Fibroblast of upper back skin (primary cell): ENCODE data around the gene CETN2.
"Not testable (repeated sequence)": the region's sequence is repeated elsewhere in the genome, so short reads cannot be mapped to it uniquely, and the experiment has no call there.

Source experiments
- DNase-seq: peaks from one replicate; pipeline ENCODE4 v3.0.0-alpha.2; 2013

The CETN2 gene

DNA sequence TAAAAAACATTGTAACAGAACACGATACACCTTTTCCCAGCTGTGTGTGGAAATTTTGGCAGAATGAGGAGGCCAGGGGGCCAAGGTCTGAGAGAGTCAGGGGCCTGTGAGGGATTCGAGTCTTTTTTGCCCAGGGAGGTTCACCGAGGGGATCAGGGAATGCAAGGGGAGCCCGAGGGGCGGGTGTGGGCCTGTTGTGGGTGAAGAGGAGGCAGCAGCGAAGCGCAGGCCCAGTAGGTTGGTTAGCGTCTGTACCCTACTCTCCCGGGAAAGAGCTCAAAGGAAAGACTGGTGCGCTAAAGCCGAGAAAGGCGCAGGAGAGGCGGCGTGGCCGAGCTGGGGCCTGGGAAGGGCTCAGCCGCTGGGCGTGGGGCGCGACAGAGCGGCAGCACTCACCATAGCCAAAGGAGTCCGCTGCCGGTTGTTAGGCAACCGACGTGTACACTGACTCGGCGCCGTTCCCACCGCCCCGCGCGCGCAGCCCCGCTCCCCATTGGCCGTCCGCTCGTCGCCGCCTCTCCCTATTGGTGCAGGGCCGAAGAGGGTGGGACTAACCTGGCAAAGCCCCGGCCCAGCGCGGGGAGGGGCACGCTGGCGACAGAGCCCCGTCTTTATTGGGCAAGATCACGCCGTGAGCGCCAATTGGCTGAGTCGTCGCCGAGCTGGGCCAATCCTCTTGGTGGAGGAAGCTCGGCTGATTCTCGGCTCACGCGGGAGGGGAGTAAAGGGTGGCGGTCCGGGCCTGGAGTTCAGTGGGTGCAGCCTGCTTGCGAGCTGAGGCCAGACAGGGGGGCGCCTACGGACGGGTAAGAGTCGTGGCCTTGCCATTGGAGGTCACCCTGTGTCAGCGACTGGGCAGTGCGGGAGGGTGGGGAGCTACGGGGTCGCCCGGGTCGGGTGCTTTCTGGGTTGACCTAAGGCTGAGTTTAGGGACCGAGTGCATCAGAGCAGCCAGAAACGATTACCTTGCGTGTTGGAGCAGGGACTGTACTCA is at the start of gene CETN2, which contains the start of gene NSDHL:
CETN2 (minus strand) TSS at position 446 of the 994 bp plus-strand sequence; CDS start at position 399, 47 bp downstream.
NSDHL (plus strand) TSS at position 752 of the 994 bp plus-strand sequence. CDS start 15,262 bp downstream, outside the sequence.
- peak; percentile 94 for DNase-seq

DNA sequence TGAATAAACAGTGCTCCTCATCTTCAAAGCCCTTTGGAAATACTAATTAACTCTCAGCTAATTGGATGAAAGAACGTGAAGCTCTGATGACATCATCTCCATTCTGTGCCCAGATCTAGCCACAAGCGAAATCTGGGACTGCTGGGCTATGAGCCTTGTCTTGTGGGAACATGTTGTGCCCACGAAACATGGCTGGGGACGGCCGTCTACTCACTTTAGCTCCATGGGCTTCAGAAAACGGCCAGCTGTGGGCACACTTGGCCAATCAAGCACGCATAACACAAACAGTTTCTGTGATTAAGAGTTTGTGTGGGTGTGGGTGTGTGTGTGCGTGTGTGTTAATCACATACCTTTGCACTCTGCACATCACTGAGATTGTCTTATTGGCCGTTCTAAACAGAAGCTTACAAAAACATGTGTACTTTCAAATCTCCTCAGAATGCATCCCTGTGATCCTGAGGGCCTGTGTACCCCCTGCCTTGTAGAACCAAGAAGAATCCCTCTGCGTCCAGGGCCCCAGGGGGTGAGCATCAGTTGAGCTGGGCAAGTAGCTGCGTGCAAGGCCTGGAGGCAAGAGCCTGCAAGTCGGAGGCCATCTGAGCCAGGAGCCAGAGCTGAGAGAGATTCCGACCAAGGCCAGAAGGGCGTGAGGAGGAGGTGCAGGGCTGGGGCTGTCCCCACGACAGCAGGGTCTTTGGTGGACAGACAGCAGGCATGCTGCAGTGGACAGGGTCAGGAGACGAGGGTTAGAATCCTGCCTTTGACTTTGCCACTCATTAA is 48.6 kb upstream of the CETN2 start:
- no peak for DNase-seq

DNA sequence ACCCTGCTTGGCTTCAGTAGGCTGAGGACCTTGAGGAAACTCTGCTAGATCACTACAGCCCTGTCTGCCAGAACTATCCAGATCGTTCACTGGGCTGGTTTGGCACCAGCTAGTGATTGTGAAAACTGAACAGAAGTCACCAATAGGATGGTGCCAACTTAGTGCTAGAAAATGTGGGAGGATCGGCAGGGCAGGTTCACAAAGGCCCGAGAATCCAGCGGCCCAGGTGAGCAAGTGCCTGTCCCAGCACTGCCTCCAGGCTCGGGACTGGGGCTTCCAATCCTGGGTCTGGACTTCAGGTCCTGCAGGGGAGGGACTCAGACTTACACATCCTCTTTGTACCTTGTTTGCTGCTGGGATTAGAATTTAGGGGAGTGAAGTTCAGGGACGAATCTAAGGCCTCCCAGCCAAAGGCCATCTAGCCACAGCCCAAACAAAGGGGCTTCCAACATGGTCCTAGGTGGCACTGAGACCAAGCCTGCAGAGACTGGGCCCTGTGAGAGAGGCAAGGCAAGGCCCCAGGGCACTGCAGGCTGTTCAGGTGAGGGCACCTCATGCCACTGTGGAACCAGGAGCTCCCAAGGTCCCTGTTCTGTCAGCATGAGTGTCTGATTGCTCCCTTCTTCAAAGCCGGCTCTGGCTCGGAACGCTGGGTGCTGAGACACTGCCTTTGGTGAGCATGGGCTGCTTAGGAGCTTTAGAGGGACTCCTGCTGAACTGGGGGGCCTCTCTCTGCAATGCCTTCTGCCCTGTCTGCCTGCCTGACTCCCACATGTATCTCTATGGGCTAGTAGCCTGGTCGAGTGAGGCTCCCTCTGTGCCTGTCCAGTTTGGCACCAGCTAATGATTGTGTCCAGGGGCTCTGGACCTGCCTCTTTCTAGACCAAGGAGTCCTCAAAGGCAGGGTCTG is 46.6 kb upstream of the CETN2 start:
- no peak for DNase-seq

DNA sequence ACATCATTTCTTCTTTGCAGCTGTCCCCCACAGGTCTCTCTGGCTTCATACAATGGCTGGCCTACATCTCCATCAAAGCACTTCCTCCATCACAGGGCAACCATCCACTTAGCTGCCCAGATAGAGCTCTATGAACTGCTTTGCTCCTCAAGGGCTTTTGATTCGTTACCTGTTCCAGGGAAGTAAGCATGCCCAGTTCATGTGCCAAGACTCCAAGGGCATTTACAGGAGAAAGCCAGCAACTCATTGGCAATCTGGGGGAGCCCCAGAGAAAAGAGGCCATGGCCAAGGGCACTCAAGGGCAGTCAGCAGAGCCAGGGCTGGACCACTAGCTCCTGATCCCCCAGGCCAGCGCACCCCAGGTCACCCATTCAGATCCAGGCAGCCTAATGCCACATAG is 42.8 kb upstream of the CETN2 start:
- DNase-seq = no peak

DNA sequence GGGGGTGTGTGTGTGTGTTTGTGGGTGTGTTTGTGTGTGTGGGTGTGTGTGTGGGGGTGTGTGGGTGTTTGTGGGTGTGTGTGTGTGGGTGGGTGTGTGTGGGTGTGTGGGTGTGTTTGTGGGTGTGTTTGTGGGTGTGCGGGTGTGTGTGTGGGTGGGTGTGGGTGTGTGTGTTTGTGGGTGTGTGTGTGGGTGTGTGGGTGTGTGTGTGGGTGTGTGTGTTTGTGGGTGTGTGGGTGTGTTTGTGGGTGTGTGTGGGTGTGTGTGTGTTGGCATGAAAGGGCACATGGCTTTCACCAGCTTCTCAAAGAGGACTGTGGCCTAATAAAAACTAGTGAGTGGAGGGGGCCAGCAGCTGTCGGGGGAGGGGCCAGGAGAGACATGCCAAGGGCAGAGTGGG is 42.0 kb upstream of the CETN2 start:
- no peak for DNase-seq

DNA sequence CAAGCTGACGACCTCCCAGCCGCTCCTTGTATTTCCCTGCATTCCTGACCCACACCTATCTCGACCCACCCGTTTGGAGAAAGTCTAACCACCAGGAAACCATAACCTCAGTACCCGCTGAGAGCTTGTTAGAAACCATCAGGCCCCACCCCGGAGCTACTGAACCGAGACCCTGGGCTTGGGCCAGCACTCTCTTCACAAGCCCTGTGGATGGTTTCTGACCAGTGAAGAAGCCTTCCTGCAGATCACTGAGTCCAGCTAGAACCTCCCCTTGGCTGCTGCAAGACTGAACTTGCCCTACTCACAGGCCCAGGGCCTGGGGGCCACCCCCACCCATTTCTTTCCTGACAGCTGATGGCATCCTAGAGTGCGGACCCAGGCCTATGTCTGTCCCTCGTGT is 40.7 kb upstream of the CETN2 start:
- DNase-seq = no peak

DNA sequence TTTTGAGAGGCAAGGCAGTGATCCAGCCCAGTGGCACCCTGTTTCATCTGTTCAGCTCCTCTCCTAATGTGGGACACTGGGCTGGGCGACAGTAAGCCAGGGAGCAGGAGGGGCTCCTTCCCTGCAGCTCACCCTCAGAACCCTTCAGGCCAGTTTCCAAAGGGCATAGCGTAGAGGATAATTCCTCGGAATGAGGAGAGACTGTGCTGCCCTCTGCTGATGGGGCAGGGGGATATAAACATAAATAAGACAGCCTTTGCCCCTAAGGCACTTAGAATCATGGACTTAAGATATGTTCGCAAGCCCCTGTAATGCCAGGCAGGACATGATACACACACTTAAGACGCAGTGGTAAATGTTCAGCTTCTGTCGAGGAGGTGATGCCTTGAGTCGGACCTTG is 39.4 kb upstream of the CETN2 start:
- no peak for DNase-seq

DNA sequence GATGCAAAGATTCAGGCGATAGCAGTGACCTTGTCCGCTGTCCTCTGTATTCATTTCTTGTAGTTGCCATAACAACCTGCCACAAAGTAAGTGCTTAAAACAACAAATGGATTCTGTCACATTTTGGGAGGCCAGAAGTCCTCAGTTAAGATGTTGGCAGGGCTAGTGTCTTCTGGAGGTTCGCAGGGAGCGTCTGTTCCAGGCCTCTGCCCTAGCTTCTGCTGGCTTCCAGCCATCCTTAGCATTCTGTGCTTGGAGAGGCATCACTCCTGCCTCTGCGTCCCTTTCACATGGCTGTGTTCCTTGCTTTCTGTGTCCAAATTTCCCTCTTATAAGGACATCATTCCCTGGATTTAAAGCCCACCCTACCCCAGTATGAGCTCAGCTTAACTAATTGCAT is 35.8 kb upstream of the CETN2 start:
- DNase-seq = no peak

DNA sequence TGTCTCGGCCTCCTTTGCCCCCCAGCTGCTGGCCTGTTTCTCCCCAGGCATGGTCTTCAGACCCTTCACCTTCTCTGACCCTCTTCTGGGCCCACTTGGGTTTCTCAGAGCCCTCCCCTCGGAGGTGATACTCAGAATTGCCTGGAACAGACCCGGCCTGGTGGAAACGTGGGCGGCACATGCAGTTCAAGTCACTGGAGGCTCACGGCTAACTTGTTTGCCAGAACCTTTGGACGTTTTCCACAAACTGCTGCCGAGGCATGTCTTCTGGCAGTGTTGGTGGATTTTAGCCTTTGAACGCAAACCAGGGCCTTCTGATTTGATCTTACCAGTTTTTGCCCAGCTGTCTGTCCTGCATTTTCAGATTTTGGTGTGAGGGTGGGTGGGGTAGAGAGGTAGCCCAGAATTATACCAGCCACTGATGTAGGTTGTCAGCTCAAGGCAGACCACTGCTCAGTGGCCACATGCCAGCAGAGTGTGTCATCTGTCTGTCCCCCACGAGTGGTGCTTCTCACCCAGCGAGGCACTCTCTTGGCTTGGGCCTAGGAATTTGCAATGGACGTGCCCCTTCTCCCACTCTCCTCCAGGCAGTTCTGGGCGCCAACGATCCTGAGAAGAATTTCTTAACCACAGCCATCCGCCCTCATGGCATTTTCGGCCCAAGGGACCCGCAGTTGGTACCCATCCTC is 34.8 kb upstream of the CETN2 start:
- no peak for DNase-seq

DNA sequence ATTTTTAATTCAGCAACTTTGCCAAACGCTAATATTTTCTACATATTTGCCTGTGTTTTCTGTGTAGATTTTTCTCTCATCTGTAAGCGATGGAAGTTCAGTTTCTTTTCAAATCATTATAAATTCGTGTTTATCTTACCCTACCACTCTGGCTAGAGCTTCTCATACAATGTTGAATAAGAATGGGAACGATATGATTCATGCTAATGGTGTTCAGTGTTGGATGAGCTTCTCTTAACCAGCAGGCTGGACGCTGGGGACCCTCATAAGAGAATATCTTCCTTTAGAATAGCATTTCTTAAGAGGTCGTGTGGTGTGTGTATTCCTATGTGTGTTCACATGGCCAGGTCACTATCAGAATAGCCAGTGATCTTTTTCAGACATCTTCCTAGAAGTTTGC is 31.3 kb upstream of the CETN2 start:
- DNase-seq = no peak

DNA sequence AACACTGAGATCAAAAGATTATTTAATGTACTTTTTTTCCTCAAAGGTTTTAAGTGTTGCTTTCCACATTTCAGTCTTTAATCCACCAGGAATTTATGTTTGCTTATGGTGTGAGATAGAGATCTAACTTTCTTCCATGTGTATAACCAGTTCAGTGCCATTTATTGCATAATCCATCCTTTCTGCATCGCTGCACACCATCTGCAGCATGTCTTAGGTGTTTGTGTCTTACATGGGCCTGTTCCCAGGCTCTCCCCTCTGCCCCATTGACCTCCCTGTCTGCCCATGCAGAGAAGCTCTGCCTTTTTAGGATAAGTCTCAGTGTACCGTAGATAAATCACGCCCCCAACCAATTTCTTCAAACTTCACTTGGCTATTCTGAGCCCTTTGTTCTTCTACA is 30.6 kb upstream of the CETN2 start:
- DNase-seq = no peak

DNA sequence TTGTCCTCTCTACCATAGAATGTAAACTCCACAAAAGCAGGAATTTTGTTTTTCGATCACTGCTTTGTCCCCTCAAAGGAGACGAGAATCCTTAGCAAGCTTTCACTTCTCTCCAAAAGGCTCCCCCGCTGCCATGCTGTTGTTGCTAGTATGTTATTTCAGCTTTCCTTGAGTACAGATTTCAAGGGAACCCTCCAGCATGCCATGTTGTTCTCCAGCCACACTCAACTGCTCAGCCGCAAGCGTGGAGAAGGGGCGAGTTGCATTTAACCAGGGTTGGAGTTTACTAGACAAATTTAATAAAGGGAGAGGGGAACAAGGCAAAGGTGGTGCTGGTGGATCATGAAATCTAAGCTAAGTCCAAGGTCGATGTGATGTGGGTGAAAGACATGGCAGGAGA is 23.4 kb upstream of the CETN2 start:
- DNase-seq = no peak

DNA sequence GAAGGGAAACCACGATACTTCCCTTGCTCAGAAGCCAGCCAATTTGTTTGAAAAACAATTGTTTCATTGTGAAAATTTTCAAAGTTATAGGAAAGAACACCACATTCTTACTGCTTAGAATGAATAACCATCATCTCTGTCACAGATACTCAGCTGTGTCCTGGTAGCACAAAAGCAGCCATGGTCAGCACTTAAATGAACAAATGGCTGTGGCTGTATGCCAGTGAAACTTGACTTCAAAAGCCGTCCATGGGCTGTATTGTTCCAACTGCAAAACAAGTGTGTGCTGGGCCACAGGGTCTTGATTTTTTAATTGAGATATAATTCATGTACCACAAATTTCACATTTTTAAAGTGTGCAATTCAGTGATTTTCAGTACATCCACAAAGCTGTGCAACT is 19.9 kb upstream of the CETN2 start:
- DNase-seq = no peak

DNA sequence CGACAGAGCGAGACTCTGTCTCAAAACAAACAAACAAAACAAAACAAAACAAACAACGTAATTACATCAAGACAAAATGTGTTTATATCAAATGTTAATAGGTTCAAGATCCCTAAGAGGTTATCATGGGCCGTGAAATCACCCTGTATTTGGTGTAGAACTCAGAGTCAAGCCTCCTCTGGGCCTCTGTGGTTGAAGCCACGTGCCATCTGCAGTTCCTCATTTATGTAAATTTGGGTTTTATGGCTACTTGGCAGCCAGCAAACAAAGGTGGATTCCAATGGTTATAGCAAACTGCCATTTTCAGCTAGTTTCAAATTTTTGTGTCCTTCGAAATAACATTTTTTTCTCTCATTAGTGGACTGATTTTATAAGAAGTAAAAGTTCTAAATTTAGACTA is 16.7 kb upstream of the CETN2 start:
- no peak for DNase-seq

DNA sequence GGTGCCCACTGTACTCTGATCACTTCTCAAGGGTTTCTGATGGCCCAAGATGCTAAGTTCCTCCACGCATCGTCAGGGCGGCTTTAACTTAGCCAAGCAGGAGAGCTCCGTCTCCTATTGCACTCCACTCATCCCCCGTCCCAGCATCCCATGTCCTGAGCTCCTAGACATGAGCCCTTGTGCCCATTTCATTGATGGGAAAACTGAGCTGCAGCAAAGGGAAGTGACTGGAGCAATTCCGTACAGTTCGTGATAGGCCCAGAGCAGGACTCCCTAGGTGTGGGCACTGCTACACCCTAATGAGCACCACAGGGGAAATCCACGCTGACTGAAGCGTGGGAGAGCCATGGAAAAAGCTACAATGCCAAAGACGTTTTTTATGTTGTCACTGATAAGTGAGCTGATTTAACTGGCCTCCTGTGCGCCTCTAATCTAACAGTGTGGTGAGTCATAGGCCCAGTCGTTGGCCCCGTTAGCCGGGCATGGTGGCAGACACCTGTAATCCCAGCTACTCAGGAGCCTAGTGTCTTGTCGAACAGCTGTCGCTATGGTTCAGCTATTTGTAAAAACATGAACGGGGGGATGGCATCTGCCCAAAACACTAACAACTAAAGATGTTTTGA is 15.2 kb upstream of the CETN2 start:
- DNase-seq = no peak

DNA sequence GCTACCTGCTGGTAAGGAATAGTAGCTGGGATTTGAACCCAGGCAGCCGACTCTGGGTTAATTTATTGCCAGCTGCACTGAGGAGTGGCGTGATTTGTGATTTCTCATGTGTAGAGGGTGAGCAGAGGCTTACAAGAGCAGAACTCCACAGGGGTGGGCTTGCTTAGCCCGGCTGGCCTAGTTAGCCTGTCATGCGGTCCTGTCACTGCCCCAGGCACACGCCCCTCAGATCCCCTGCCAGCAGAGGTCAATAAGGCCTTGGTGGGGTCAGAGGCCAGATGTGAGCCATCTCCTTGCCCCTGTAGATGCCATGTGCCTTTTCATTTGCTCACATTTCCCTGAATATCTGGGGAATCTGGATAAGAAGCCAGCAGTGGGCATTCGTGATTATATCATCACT is 13.7 kb upstream of the CETN2 start:
- no peak for DNase-seq

DNA sequence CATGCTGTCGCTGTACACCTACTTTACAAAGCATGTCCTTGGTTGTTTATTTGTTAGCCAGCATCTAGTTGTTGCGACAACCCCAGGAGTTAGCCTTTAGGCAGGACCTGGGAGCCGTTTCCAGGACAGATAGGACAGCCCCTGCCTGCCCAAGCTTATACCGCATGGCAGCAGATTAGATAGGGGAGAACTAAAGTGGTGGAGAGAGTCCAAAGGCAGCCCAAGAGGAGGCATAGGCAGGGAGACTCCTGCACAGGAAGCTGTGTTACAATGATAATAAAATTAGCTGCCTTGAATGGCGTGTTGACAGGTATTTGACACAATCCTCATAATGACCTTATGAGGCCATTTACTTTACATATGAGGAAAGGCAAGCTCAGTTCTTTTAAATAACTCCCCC is 13.3 kb upstream of the CETN2 start:
- no peak for DNase-seq

DNA sequence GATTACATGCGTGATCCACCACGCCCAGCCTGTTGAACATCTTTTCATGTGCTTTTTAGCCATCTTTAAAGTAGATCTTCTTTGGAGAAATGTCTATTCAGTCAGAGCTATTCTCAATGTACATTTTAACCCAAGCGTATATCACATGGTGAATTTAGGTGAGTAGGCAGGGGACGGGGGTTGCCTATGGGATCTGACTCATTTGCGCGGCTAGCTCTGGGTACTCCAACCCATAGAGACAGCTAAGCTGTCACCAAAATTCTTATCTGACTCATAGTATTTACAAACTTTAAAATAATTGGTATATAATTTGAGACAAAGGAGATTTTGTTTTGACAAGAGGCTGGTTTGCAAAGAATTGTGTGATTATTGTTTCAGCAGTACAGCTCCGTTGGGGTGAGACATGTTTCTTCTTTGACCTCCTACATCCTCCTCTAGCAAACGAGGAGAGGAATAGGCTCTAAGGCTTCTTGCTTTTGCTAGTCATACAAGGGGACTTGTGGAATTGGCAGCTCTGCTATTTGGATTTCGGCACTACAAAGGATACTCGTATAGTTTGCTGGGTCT is 12.3 kb upstream of the CETN2 start:
- DNase-seq = no peak

DNA sequence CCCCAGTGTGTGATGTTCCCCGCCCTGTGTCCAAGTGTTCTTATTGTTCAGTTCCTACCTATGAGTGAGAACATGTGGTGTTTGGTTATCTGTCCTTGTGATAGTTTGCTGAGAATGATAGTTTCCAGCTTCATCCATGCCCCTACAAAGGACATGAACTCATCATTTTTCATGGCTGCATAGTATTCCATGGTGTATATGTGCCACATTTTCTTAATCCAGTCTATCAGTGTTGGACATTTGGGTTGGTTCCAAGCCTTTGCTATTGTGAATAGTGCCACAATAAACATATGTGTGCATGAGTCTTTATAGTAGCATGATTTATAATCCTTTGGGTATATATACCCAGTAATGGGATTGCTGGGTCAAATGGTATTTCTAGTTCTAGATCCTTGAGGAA is 4.9 kb upstream of the CETN2 start:
- not testable (repeated sequence) for DNase-seq

DNA sequence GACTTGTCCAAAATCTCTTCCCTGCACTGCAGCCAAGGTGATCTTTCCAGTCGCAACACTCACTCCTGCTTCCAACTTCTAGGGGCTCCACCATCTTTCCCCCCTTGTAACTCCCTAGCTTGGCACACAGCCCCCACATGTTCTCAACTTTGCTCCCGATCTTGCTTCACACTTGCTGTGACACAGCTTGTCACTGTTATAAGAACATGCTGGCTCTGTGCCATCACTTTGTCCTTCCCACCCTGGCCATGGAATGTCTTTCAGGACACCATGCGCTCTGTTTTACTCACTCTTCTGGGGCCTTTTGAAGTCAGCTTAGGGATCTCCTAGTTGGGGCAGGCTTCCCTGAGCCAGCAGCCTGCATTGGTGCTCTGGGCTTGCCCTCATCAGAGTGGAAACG is 2.8 kb upstream of the CETN2 start:
- no peak for DNase-seq

DNA sequence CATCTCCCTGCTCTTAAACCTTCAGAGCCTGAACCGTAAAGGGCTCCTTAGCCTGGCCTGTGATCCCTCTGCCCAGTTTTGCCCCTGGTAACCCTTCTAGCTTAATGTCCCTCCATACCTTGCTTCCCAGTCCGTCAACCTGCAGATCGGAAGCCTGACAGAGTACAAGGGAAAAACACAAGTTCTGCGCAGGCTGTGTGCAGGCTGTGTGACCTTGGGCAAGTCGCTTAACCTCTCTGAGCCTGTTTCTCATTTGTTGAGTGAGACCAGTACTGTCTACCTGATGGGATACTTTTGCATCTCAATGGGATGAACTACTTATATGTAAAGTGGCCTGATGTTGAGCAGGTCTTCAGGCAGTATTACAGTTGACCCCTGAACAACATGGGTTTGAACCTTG is 2.0 kb upstream of the CETN2 start:
- DNase-seq = no peak
